GM12872 (cell line): Measurements from ENCODE around the gene SARS2.

Source experiments
- TF ChIP-seq, protein P1 (sequence below): IDR thresholded peaks from 3 replicates; pipeline ENCODE4 v1.5.1; 2011; ENCODE audit warnings: low read depth, mild to moderate bottlenecking, low read length, moderate library complexity; ENCODE audit not compliant: insufficient read depth

The SARS2 gene

DNA sequence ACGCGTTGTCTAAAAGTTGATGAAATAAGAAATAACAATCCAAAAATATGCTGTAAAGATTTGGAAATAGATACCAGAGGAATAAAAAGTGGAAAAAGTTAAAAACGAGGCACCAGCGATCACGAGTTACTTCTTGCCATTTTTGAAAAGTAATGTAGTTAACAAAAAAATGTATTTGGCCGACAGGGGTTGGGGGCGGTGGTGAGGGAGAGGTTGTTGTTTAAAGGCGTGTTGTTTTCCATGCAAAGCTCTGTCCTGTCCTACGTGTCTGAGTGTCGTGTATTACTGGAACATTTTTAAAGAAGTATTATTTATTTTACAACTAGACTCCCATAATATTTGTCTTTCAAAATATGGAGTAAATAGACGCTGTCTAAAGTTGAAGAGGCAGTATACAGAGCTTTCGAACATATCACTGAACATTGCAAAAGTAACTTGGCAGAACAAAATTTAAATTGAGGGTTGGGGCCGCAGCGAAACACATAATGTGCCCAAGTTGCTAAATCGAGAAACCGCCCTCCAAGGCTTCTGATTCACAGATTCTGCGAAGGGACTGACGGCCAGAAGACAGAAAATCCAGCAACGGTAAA is 44.2 kb upstream of the SARS2 start:
- TF ChIP-seq, protein P1, sequence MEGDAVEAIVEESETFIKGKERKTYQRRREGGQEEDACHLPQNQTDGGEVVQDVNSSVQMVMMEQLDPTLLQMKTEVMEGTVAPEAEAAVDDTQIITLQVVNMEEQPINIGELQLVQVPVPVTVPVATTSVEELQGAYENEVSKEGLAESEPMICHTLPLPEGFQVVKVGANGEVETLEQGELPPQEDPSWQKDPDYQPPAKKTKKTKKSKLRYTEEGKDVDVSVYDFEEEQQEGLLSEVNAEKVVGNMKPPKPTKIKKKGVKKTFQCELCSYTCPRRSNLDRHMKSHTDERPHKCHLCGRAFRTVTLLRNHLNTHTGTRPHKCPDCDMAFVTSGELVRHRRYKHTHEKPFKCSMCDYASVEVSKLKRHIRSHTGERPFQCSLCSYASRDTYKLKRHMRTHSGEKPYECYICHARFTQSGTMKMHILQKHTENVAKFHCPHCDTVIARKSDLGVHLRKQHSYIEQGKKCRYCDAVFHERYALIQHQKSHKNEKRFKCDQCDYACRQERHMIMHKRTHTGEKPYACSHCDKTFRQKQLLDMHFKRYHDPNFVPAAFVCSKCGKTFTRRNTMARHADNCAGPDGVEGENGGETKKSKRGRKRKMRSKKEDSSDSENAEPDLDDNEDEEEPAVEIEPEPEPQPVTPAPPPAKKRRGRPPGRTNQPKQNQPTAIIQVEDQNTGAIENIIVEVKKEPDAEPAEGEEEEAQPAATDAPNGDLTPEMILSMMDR = no peak

DNA sequence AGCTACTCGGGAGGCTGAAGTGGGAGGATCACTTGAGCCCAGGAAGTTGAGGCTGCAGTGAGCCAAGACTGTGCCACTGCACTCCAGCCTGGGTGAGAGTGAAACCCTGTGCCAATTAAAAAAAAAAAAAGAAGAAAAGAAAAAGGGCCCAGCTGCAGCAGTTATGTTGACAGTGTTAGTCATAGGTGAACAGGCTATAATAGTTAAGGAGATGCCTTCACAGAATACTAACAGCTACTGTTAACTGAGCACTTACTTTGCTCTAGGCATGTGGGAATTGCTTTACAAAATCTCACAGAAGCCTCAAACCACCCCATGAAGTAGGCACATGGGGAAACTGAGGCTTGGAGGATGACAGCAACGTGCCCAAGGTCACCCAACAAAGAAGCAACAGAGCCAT is 41.1 kb upstream of the SARS2 start:
- TF ChIP-seq, protein P1 = no peak

DNA sequence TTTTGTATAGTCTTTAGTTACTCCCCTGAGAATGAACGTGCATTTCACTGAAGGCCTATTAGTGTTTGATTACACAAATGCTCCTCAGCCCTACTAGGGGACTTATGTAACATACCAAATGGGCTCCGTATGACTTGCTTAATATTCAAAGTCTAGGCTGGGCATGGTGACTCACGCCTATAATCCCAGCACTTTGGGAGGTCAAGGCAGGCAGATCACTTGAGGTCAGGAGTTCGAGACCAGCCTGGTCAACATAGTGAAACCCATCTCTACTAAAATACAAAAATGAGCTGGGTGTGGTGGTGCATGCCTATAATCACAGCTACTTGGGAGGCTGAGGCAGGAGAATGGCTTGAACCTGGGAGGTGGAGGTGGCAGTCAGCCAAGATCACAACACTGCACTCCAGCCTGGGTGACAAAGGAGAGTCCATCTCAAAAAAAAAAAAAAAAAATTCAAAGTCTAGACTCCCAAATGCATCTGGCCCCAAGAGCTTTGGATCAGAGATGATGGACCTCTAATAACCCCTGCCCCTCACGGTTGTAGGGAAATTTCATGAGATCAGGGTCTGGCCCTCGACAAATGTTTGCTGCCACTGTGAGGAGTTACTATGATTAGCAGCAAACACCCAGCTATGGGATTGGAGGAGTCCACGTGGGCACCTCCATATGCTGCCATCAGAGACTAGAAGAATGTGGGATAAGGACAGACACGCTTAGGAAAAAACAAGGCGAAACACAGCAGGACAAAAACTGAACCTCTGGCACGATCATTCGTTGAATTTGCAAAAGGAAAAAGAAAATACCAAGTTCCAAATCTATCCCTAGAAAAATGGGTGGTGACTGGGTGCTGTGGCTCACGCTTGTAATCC is 40.3 kb upstream of the SARS2 start:
- TF ChIP-seq, protein P1 = no peak

DNA sequence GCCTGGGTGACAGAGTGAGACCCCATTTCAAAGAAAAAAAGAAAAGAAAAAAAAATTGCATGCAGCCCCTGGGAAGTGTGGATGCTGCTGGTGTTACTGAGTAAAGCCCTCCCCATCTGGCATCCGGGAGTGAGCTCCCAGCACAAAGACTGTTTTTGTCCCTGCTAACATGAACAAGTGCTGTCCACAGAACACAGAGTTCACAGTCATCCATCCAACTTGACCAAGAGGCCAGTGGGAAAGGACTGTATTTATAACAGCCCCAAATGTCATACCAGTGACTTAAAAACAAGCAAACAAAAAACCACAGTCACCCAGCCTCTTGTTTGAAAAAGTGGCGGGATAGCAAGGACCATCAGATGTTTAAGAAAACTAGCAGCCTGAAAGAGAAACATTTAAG is 34.2 kb upstream of the SARS2 start:
- TF ChIP-seq, protein P1 = no peak

DNA sequence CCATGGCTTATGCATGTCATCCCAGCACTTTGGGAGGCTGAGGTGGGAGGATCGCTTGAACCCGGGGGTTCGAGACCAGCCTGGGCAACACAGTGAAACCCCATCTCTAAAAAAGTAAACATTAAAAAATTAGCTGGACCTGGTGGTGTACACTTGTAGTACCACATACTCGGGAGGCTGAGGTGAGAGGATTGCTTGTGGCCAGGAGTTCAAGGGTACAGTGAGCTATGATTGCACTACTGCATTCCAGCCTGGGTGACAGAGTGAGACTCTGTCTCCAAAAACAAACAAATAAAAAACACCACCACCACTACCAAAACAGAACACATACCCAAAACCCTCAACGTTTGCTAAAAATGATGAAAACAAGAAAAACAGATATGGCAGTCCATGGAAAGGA is 29.1 kb upstream of the SARS2 start:
- TF ChIP-seq, protein P1 = no peak

DNA sequence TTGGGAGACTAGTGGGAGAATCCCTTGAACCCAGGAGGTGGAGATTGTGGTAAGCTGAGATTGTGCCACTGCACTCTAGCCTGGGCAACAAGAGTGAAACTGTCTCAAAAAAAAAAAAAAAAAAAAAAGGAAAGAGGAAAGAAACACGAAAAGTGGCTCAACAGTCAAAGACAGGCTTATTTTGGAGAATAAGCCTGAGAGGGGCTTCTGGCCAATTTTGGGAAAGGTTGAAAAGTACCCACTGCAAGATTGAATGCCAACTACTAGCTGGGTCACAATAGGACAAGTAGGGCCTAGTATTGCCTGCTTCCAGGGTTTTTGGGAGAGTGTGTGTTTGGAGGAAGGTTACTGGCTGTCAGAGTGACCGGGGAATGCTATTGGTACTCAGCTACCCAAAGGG is 27.7 kb upstream of the SARS2 start:
- TF ChIP-seq, protein P1 = no peak

DNA sequence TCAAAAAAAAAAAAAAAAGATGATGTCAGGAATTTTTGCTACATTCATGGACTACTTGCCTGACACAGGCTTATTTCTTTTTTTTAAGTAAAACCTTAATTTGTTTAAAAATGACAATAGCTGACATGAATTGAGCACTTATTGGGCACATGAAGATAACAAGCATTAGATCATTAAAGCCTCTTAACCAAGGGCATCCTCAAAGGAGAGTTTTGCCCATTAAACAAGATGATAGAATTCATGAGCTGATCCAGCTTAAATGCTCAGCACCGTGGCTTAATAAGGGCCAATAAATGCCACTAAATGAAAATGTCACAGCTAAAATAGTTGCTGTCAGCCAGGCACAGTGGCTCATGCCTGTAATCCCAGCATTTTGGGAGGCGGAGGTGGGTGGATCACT is 25.7 kb upstream of the SARS2 start:
- TF ChIP-seq, protein P1 = no peak
